ENCODE results near the gene CMTM8.

DNA sequence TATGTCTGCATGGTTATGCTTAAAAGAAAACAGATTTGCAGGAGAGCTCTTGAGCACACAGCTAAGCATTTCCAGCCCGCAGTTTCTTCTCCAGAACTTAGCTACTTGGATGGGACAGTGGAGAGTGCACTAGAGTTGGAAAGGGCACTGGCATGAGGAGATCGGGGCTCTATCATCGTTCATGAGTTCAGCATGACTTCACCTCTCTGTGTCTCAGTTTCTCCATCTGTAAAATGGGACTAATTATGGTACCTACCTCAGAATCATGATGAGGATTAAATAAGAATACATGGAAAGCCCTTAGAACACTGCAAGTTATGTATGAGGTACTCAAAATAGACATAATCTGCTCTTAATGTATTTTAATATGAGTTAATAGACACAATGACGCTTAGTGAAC lies 69.9 kb downstream of the CMTM8 start:
- TF ChIP-seq, protein P1, sequence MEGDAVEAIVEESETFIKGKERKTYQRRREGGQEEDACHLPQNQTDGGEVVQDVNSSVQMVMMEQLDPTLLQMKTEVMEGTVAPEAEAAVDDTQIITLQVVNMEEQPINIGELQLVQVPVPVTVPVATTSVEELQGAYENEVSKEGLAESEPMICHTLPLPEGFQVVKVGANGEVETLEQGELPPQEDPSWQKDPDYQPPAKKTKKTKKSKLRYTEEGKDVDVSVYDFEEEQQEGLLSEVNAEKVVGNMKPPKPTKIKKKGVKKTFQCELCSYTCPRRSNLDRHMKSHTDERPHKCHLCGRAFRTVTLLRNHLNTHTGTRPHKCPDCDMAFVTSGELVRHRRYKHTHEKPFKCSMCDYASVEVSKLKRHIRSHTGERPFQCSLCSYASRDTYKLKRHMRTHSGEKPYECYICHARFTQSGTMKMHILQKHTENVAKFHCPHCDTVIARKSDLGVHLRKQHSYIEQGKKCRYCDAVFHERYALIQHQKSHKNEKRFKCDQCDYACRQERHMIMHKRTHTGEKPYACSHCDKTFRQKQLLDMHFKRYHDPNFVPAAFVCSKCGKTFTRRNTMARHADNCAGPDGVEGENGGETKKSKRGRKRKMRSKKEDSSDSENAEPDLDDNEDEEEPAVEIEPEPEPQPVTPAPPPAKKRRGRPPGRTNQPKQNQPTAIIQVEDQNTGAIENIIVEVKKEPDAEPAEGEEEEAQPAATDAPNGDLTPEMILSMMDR (IDR thresholded peaks at IDR 0.05): no peak
- TF ChIP-seq POLR2A (IDR thresholded peaks at IDR 0.05): no peak
